GM12865 (cell line): ENCODE data around the gene DHDDS.

ENCODE experiments used
- DNase-seq: peaks from one replicate; pipeline ENCODE4 v3.0.0; 2010; ENCODE audit warnings: low read depth
- H3K4me3 ChIP-seq: 2 replicates; pipeline ENCODE4 v1.5.1; 2011; ENCODE audit warnings: mild to moderate bottlenecking, low read depth, low read length, control low read depth
- TF ChIP-seq, protein P1 (sequence below): IDR thresholded peaks from 2 replicates; pipeline ENCODE4 v1.5.1; 2011; ENCODE audit warnings: low read length, control low read depth, low read depth, inconsistent platforms; ENCODE audit not compliant: insufficient read depth; ENCODE audit errors: missing control alignments

DHDDS gene

GRCh38 chr1:26418865-26419349 is 13.2 kb upstream of the DHDDS start:
- DNase-seq, result no peak
- TF ChIP-seq, protein P1, sequence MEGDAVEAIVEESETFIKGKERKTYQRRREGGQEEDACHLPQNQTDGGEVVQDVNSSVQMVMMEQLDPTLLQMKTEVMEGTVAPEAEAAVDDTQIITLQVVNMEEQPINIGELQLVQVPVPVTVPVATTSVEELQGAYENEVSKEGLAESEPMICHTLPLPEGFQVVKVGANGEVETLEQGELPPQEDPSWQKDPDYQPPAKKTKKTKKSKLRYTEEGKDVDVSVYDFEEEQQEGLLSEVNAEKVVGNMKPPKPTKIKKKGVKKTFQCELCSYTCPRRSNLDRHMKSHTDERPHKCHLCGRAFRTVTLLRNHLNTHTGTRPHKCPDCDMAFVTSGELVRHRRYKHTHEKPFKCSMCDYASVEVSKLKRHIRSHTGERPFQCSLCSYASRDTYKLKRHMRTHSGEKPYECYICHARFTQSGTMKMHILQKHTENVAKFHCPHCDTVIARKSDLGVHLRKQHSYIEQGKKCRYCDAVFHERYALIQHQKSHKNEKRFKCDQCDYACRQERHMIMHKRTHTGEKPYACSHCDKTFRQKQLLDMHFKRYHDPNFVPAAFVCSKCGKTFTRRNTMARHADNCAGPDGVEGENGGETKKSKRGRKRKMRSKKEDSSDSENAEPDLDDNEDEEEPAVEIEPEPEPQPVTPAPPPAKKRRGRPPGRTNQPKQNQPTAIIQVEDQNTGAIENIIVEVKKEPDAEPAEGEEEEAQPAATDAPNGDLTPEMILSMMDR, result no peak
- H3K4me3 ChIP-seq, result no peak overlapping the region

- H3K4me3 ChIP-seq, result no peak overlapping the region
- TF ChIP-seq, protein P1, result no peak
- DNase-seq, result no peak
Measured at GRCh38 chr1:26419494-26419893, 12.6 kb upstream of the DHDDS start.

GRCh38 chr1:26429721-26430120 is 2.4 kb upstream of the DHDDS start:
- no peak overlapping the region for H3K4me3 ChIP-seq
- TF ChIP-seq, protein P1, result no peak
- DNase-seq, result no peak

DNA sequence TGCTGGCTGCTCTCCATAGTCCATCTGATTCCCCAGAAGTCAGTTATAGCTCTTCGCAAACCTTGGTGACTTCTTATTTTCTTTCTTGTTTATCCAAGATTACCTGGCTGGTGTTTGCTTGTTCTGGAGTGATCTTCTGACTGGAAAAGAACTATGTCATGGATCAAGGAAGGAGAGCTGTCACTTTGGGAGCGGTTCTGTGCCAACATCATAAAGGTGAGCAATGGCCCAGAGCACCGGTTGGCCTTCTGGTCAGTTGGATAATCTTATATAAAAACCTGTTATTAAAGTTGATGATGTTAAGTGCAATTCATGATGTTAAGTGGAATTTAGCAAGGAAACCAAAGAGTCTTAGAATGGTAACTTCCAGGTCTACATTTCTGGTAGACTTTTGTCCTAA is 672 bp downstream of the DHDDS start:
- no peak for DNase-seq
- TF ChIP-seq, protein P1, result no peak

GRCh38 chr1:26434161-26434752 is 2.1 kb downstream of the DHDDS start:
- TF ChIP-seq, protein P1, result no peak
- no peak overlapping the region for H3K4me3 ChIP-seq
- DNase-seq, result no peak

More for the DNA sequence above, 672 bp downstream of the DHDDS start:
- peak overlapping the region; percentile 85 for H3K4me3 ChIP-seq

DNA sequence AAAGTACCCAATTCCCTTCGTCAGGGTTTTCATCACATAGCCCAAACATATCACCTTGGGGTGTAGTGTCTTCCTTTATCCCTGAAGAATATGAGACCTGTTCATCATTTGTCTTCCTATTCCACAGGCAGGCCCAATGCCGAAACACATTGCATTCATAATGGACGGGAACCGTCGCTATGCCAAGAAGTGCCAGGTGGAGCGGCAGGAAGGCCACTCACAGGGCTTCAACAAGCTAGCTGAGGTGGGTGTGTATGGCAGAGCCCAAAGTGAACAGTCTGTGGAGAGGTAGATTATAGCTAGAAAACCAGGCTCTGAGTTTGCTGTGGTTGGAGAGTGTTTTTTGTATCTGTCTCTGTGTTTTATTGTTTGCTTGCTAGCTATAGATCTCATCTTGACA is 5.9 kb downstream of the DHDDS start:
- no peak overlapping the region for H3K4me3 ChIP-seq
- no peak for DNase-seq
- TF ChIP-seq, protein P1, result no peak

GRCh38 chr1:26440259-26440658 is 8.1 kb downstream of the DHDDS start:
- TF ChIP-seq, protein P1, result no peak
- H3K4me3 ChIP-seq, result no peak overlapping the region
- no peak for DNase-seq
